PC-9 (cell line): ENCODE data around the gene KTI12. TPM values are rescaled to one million over a fixed set of nuclear protein-coding genes. Genes with fewer than 3 reads are reported as not detected.

Experiments
- BruUV-seq: library from RNA; stranded (reverse); fragments of 400-500 nt; replicated peaks from 2 replicates; lab custom pipeline; 2021; lab: Mats Ljungman, UMichigan
- CTCF ChIA-PET: fragments of 300-600 bp; sonication (Branson Sonifier 250); formaldehyde crosslinking; loops from one replicate; lab custom pipeline; 2022; ENCODE audit warnings: antibody characterized with exemption; lab: Charles Lee
- POLR2A ChIA-PET: fragments of 300-600 bp; sonication (Branson Sonifier 250); formaldehyde crosslinking; loops from one replicate; lab custom pipeline; 2022; ENCODE audit warnings: antibody characterized with exemption; ENCODE audit not compliant: unreplicated experiment; lab: Charles Lee
- DNase-seq, 2 experiments: peaks; one replicate each; pipeline versions ENCODE4 v3.0.0 to v3.0.0-alpha.2; 2015 to 2022; ENCODE audit warnings: mixed read lengths in 1 of 2
- H2AFZ ChIP-seq: fragments of 200-600 bp; sonication (generic); 2 replicates; pipeline ENCODE4 v1.8.1; 2017; ENCODE audit warnings: antibody characterized with exemption
- H3F3A ChIP-seq: fragments of 200-600 bp; sonication (generic); 2 replicates; pipeline ENCODE4 v1.8.1; 2017; ENCODE audit warnings: antibody characterized with exemption, mild to moderate bottlenecking, low read depth; ENCODE audit not compliant: insufficient read depth
- H3K27ac ChIP-seq: fragments of 200-600 bp; sonication (generic); 2 replicates; pipeline ENCODE4 v1.6.1; 2016; ENCODE audit warnings: mixed run types
- H3K27me3 ChIP-seq: fragments of 200-600 bp; sonication (generic); 2 replicates; pipeline ENCODE4 v1.6.1; 2016; ENCODE audit warnings: low read depth, mixed run types; ENCODE audit not compliant: insufficient read depth
- H3K36me3 ChIP-seq: fragments of 200-600 bp; sonication (generic); 2 replicates; pipeline ENCODE4 v1.6.1; 2016; ENCODE audit warnings: low read depth, mixed run types
- H3K4me1 ChIP-seq: fragments of 200-600 bp; sonication (generic); replicated peaks from 2 replicates; pipeline ENCODE4 v1.6.1; 2016; ENCODE audit warnings: mixed run types; ENCODE audit not compliant: insufficient read depth
- H3K4me2 ChIP-seq: fragments of 200-600 bp; sonication (generic); 2 replicates; pipeline ENCODE4 v1.6.1; 2017; ENCODE audit warnings: mixed run types
- H3K4me3 ChIP-seq: fragments of 200-600 bp; sonication (generic); 2 replicates; pipeline ENCODE4 v1.6.1; 2016; ENCODE audit warnings: mixed run types
- H3K79me2 ChIP-seq: fragments of 200-600 bp; sonication (generic); 2 replicates; pipeline ENCODE4 v1.6.1; 2017; ENCODE audit warnings: low read depth, mixed run types
- H3K9me2 ChIP-seq: fragments of 200-600 bp; sonication (generic); 2 replicates; pipeline ENCODE4 v1.8.1; 2017; ENCODE audit warnings: mild to moderate bottlenecking; ENCODE audit not compliant: insufficient read depth
- H3K9me3 ChIP-seq: fragments of 200-600 bp; sonication (generic); 2 replicates; pipeline ENCODE4 v1.8.1; 2016; ENCODE audit warnings: low read depth; ENCODE audit not compliant: insufficient read depth
- H4K20me1 ChIP-seq: fragments of 200-600 bp; sonication (generic); 2 replicates; pipeline ENCODE4 v1.8.1; 2017; ENCODE audit not compliant: insufficient read depth
- EZH2 ChIP-seq: fragments of 200-600 bp; sonication (generic); IDR thresholded peaks from 2 replicates; pipeline ENCODE4 v1.8.0; 2017; ENCODE audit warnings: antibody characterized with exemption, low read depth
- intact Hi-C: fragments of 100-400 bp; cut with micrococcal nuclease; formaldehyde crosslinking; loops from one replicate; pipeline ENCODE4 v1.10.0; 2022; ENCODE audit not compliant: unreplicated experiment
- total RNA-seq: library from RNA; stranded (reverse); gene quantifications from 2 replicates; pipeline ENCODE4 v1.2.3, GENCODE V29; 2021
- TF ChIP-seq, protein P1 (sequence below): fragments of 200-600 bp; sonication (generic); conservative IDR thresholded peaks from 2 replicates; pipeline ENCODE4 v1.6.1; 2017; ENCODE audit warnings: mixed run types, antibody characterized with exemption, mild to moderate bottlenecking, moderate library complexity

Gene KTI12
- total RNA-seq, 1 experiment from 2014 or later = 9.5 TPM

GRCh38 chr1:52057876-52058415 is 24.3 kb upstream of the KTI12 start:
- Histone ChIP-seq H3K4me2 (peak overlapping the region; percentile 99), H3K9me2 (no peaks in the 10 kb centered on the region), H3F3A (peaks cover 21% of the 10 kb centered on the region), H3K27me3 (no peaks in the 10 kb centered on the region), H2AFZ (no peak overlapping the region), H3K79me2 (peaks cover 84% of the 10 kb centered on the region), H3K9me3 (no peaks in the 10 kb centered on the region), H3K4me3 (peak overlapping the region; percentile 95), H3K27ac (0 out of 2 replicates have a peak overlapping the region, but pooled peaks have one; percentile 7), H3K36me3 (peaks cover 26% of the 10 kb centered on the region), H4K20me1 (peaks cover 54% of the 10 kb centered on the region), H3K4me1 (peaks cover 39% of the 10 kb centered on the region)
- no peak for TF ChIP-seq EZH2
- TF ChIP-seq, protein P1, sequence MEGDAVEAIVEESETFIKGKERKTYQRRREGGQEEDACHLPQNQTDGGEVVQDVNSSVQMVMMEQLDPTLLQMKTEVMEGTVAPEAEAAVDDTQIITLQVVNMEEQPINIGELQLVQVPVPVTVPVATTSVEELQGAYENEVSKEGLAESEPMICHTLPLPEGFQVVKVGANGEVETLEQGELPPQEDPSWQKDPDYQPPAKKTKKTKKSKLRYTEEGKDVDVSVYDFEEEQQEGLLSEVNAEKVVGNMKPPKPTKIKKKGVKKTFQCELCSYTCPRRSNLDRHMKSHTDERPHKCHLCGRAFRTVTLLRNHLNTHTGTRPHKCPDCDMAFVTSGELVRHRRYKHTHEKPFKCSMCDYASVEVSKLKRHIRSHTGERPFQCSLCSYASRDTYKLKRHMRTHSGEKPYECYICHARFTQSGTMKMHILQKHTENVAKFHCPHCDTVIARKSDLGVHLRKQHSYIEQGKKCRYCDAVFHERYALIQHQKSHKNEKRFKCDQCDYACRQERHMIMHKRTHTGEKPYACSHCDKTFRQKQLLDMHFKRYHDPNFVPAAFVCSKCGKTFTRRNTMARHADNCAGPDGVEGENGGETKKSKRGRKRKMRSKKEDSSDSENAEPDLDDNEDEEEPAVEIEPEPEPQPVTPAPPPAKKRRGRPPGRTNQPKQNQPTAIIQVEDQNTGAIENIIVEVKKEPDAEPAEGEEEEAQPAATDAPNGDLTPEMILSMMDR = no peak
- ChIA-PET CTCF (no interaction called here), POLR2A (no interaction called here)
- no peak for DNase-seq
- intact Hi-C loops = loop anchor here (2.0 to 5.0 kb wide), 2 partner anchors 179 to 309 kb away; partner anchors contain the start of genes CC2D1B and NRDC
- no TSS peak for BruUV-seq

DNA sequence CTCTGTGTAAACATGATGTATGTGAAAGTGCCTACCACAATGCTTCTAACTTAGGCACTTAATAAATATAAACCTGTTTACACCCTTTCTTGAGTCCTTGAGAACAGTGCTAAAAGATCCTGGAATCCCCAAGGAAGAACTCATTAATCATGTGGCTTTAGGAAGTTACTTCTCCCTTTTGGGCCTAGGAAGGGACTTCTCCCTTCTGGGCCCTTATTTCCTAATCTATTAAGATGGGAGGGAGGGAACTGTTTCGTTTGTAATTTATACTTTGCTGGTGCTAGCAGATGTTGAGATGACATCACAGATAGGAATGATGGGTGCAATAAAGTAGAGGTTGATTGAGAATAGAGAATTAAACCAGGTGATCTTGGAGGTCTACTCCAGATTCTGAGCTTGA is 23.6 kb upstream of the KTI12 start:
- BruUV-seq = no TSS peak

DNA sequence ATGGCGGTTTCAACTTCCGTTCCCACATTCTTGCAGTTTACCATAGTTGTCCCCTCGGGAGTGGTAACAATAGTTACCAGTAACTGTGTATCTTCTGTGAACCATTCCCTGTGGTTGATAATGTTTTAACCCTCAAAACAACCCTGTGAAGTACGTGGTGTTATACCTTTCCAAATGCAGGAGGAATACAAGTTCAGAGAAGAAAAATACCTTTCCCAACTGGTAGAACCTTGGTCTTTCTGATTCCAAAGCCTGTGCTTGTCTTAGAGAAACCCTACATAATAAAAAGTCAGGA is 23.3 kb upstream of the KTI12 start:
- no peak for TF ChIP-seq EZH2
- TF ChIP-seq, protein P1 = no peak
- H3K79me2 ChIP-seq = peaks cover 86% of the 10 kb centered on the region
- H3K4me2 ChIP-seq = peak overlapping the region; percentile 99
- no peak for DNase-seq
- intact Hi-C loops = loop anchor here (1.0 to 5.0 kb wide), 3 partner anchors 24 to 310 kb away; partner anchors contain the start of genes CC2D1B, KTI12 and NRDC
- H3K9me3 ChIP-seq = no peaks in the 10 kb centered on the region
- TSS peak; percentile 35 for BruUV-seq
- H3K4me1 ChIP-seq = peaks cover 39% of the 10 kb centered on the region
- peak overlapping the region; percentile 93 for H3K27ac ChIP-seq
- POLR2A ChIA-PET = no interaction called here
- CTCF ChIA-PET = no interaction called here
- peaks cover 29% of the 10 kb centered on the region for H3K36me3 ChIP-seq
- H3K9me2 ChIP-seq = no peaks in the 10 kb centered on the region
- H4K20me1 ChIP-seq = peaks cover 43% of the 10 kb centered on the region
- H3K27me3 ChIP-seq = no peaks in the 10 kb centered on the region
- H3K4me3 ChIP-seq = peak overlapping the region; percentile 95
- H2AFZ ChIP-seq = peak overlapping the region; percentile 76; the same call in 1 of the 2 replicates
- peaks cover 21% of the 10 kb centered on the region for H3F3A ChIP-seq

More for the DNA sequence above, 23.6 kb upstream of the KTI12 start:
- Histone ChIP-seq H3K4me1 (peaks cover 39% of the 10 kb centered on the region), H3F3A (peaks cover 21% of the 10 kb centered on the region), H2AFZ (no peak overlapping the region), H3K9me3 (no peaks in the 10 kb centered on the region), H3K27me3 (no peaks in the 10 kb centered on the region), H4K20me1 (peaks cover 47% of the 10 kb centered on the region), H3K4me2 (peak overlapping the region; percentile 99), H3K4me3 (peak overlapping the region; percentile 95), H3K79me2 (peaks cover 84% of the 10 kb centered on the region), H3K27ac (peak overlapping the region; percentile 93; the same call in 1 of the 2 replicates), H3K9me2 (no peaks in the 10 kb centered on the region), H3K36me3 (peaks cover 25% of the 10 kb centered on the region)
- TF ChIP-seq EZH2 = no peak
- TF ChIP-seq, protein P1 = no peak
- intact Hi-C loops = loop anchor here (2.0 to 5.0 kb wide), 2 partner anchors 178 to 310 kb away; partner anchors contain the start of genes CC2D1B and NRDC
- CTCF ChIA-PET = no interaction called here
- POLR2A ChIA-PET = no interaction called here
- DNase-seq = no peak
